Measurements from ENCODE around the gene KRT81.

KRT81 gene

DNA sequence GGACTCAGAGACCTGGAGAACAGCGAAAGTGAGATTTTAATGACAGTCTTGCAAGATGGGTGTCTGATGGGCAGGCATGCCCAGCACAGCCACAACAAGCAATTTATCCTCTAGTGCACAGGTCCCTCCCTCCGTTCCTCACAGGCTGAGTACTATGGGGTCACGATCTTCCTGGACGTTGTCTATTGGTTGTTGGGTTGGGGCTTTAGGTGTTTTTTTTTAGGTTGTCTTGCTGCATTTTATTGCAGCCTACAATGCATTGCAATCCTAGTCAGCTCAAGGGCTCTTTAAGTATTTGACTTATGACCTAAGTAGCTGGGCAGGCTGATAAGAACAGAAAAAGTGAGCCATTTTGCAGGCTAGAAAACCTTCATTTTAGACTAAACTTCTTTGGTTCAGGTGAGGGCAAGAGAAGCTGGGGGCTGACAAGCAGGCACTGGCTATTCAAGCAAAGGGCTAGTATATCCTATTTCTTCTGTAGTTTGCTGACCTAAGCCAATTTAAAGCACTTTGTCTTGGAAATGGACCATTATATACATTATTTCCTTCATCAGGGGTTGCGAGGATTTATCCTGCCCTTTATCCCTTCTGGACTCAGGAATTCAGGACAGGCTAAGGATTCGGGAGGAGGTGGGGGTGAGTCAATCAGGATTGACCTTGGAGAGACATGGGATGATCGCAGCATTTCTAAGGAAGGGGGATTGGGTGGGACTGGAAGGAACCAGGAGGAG is 52.3 kb downstream of the KRT81 start:
- DNase-seq: no peak

DNA sequence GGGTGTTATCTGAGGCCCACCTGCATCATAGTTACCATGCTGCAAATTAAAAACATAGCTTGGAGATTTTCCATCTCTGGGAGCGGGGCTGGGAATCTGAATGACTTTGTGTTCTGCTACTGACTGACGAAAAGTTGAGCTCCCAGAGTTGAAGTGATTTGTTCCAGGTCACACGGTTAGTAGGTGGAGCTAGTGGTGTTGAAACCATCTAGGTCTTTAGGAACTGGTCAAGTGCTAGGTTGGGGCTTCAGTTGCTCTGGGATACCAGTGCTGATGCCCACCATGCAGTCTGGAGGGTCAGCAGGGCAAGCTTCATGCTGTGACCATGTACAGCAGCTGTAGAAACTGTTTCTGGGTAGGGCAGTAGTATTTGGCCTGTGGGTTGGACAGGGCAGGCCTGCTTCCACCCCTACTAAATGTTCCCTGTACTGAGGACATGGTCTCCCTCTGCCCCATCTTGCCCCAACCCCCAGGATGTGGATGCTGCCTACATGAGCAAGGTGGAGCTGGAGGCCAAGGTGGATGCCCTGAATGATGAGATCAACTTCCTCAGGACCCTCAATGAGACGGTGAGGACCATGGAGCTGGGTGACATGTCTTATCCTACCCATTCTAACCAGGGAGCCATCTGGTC is 53.0 kb downstream of the KRT81 start:
- no peak for DNase-seq

DNA sequence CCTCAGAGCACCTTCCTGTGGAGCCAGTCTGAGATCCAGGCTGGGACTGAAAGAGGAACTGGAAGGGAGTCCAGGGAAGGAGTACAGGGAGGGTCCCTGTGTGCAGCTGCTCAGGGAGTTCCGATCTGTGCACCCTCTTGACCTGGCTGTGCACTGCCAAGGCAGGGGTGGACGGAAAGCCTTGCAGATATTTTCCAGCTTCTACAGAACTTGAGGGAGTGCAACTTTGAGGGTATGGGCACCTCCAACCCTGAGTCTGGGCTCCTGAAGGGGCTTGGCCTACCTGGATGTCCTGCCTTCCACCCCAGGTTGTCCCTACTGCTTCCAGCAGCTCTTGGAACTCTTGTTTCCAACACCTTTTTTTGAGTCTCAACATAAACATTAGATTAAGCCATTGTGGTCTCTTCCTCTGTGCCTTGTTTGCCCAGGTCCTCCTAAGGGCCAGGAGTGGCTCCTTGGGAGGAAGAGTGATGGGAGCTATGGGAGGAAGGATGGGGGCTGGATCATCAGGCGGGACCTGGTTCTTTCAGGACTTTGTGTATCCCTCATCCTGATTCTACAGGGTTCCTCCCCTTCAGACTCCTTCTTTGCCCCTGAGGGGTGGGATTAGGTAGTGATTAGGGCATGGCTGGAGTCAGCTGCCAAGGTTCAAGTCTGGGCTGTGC is 54.8 kb downstream of the KRT81 start:
- DNase-seq: no peak
